Endothelial cell of umbilical vein (primary cell): ENCODE data around the gene CAPN15. TPM values are rescaled to one million over a fixed set of nuclear protein-coding genes. Genes with fewer than 3 reads are reported as not detected.

ENCODE experiments used
- BruUV-seq: library from RNA; stranded (reverse); fragments of 400-500 nt; replicated peaks from 2 replicates; lab custom pipeline; 2021; lab: Mats Ljungman, UMichigan
- CTCF ChIA-PET: fragments of 300-600, 350-600 bp; sonication (Branson Sonifier 250); formaldehyde crosslinking; loops from one replicate; lab custom pipeline; 2021; ENCODE audit warnings: antibody characterized with exemption, inconsistent platforms; lab: Charles Lee
- POLR2A ChIA-PET: fragments of 300-600, 350-600 bp; sonication (Branson Sonifier 250); formaldehyde crosslinking; loops from one replicate; lab custom pipeline; 2021; ENCODE audit warnings: antibody characterized with exemption, inconsistent platforms; lab: Charles Lee
- DNase-seq: peaks from one replicate; pipeline ENCODE4 v3.0.0-alpha.2; 2011; ENCODE audit warnings: low read depth, low spot score
- FAIRE-seq: peaks from 2 replicates; lab custom pipeline; 2011; peaks lifted over from hg19 to GRCh38; lab: Jason Lieb, UNC
- H2AFZ ChIP-seq: 2 replicates; pipeline ENCODE4 v1.6.0; 2012; ENCODE audit warnings: low read depth, low read length, control low read depth, inconsistent platforms
- H3K27ac ChIP-seq: 2 replicates; pipeline ENCODE4 v1.5.1; 2011; ENCODE audit warnings: low read depth, mild to moderate bottlenecking, control low read depth, low read length, moderate library complexity; ENCODE audit not compliant: insufficient read depth
- H3K27me3 ChIP-seq, 2 experiments: 2 replicates each; pipeline versions ENCODE4 v1.6.0 to v1.6.1; 2011; ENCODE audit warnings: low read length in 2 of 2, mixed read lengths in 1 of 2; ENCODE audit not compliant: control insufficient read depth in 2 of 2, insufficient read depth in 2 of 2
- H3K36me3 ChIP-seq, 2 experiments: 2 replicates in 1 of 2; 3 replicates in 1 of 2; pipeline ENCODE4 v1.5.1; 2011; ENCODE audit warnings: low read length in 2 of 2, mild to moderate bottlenecking in 1 of 2, moderate library complexity in 1 of 2; ENCODE audit not compliant: control insufficient read depth in 2 of 2, insufficient read depth in 2 of 2; ENCODE audit errors: extremely low read depth in 1 of 2
- H3K4me1 ChIP-seq: 3 replicates; pipeline ENCODE4 v1.5.1; 2011; ENCODE audit warnings: mild to moderate bottlenecking, low read length; ENCODE audit not compliant: control insufficient read depth, insufficient read depth; ENCODE audit errors: extremely low read depth
- H3K4me2 ChIP-seq: 2 replicates; pipeline ENCODE4 v1.6.1; 2011; ENCODE audit warnings: low read length, control low read depth, mixed read lengths; ENCODE audit not compliant: insufficient read depth
- H3K4me3 ChIP-seq, 3 experiments: fragments of 200-600 bp in 1 of 3; sonication (generic), shearing (Covaris generic) in 1 of 3; replicated peaks in 1 of 3; 2 replicates each; pipeline ENCODE4 v1.5.1; 2011 to 2016; ENCODE audit warnings: control low read depth in 3 of 3, low read length in 3 of 3, mild to moderate bottlenecking in 2 of 3, inconsistent platforms in 1 of 3, low read depth in 1 of 3, moderate library complexity in 1 of 3; ENCODE audit not compliant: insufficient read depth in 1 of 3
- H3K79me2 ChIP-seq: 2 replicates; pipeline ENCODE4 v1.6.0; 2012; ENCODE audit warnings: low read length, inconsistent platforms; ENCODE audit not compliant: control insufficient read depth, insufficient read depth
- H3K9ac ChIP-seq: replicated peaks from 2 replicates; pipeline ENCODE3; 2011; ENCODE audit warnings: low read length, control low read depth; ENCODE audit not compliant: insufficient read depth; ENCODE audit errors: extremely low read depth
- H3K9me1 ChIP-seq: replicated peaks from 3 replicates; pipeline ENCODE4 v1.6.0; 2011; ENCODE audit warnings: mild to moderate bottlenecking, low read length; ENCODE audit not compliant: control insufficient read depth, insufficient read depth; ENCODE audit errors: extremely low read depth
- H3K9me3 ChIP-seq: replicated peaks from 2 replicates; pipeline ENCODE4 v1.5.1; 2012; ENCODE audit warnings: low read length, inconsistent platforms; ENCODE audit not compliant: control insufficient read depth, insufficient read depth
- H4K20me1 ChIP-seq: replicated peaks from 2 replicates; pipeline ENCODE3; 2011; ENCODE audit warnings: mild to moderate bottlenecking, low read length; ENCODE audit not compliant: control insufficient read depth, insufficient read depth; ENCODE audit errors: extremely low read depth
- CTCF ChIP-seq, 2 donors: IDR thresholded peaks; 1 replicate in 1 of 2; 2 replicates in 1 of 2; pipeline ENCODE4 v1.5.1; 2011; ENCODE audit warnings: low read length in 2 of 2, mild to moderate bottlenecking in 2 of 2, moderate library complexity in 2 of 2, control low read depth in 1 of 2, inconsistent platforms in 1 of 2, low read depth in 1 of 2; ENCODE audit not compliant: insufficient read depth in 1 of 2; ENCODE audit errors: extremely low read depth in 1 of 2
- EZH2 ChIP-seq: IDR thresholded peaks from 2 replicates; pipeline ENCODE4 v1.6.1; 2012; ENCODE audit warnings: borderline replicate concordance, low read depth, mild to moderate bottlenecking, moderate library complexity, low read length, inconsistent platforms; ENCODE audit not compliant: severe bottlenecking
- FOS ChIP-seq: IDR thresholded peaks from 2 replicates; pipeline ENCODE4 v1.6.1; 2011; ENCODE audit warnings: mild to moderate bottlenecking, low read length, moderate library complexity, borderline replicate concordance; ENCODE audit not compliant: insufficient read depth
- GATA2 ChIP-seq: IDR thresholded peaks from 2 replicates; pipeline ENCODE4 v1.7.0; 2011; ENCODE audit warnings: low read depth, mild to moderate bottlenecking, moderate library complexity, mixed read lengths, low read length; ENCODE audit not compliant: insufficient read length, insufficient read depth
- JUN ChIP-seq: IDR thresholded peaks from 2 replicates; pipeline ENCODE4 v1.6.1; 2011; ENCODE audit warnings: borderline replicate concordance, low read depth; ENCODE audit not compliant: insufficient read length, insufficient read depth
- MAX ChIP-seq: IDR thresholded peaks from 2 replicates; pipeline ENCODE4 v1.6.1; 2011; ENCODE audit not compliant: insufficient read depth, insufficient read length
- MYC ChIP-seq: IDR thresholded peaks from one replicate; pipeline ENCODE4 v1.6.1; 2011; ENCODE audit warnings: mild to moderate bottlenecking, low read depth, low read length
- POLR2A ChIP-seq: IDR thresholded peaks from 2 replicates; pipeline ENCODE4 v1.6.1; 2012; ENCODE audit warnings: low read depth, mild to moderate bottlenecking, control low read depth, low read length
- POLR2AphosphoS5 ChIP-seq: IDR thresholded peaks from 2 replicates; pipeline ENCODE4 v1.6.1; 2012; ENCODE audit warnings: low read depth, mild to moderate bottlenecking, control low read depth, low read length, moderate library complexity; ENCODE audit not compliant: insufficient read depth
- dilution Hi-C: fragments of 300-500 bp; cut with MboI; formaldehyde crosslinking; loops from one replicate; pipeline ENCODE4 v1.15.0; 2019; ENCODE audit warnings: low sequenced_read_pairs; ENCODE audit not compliant: extremely low pct_ligation_motif_present
- intact Hi-C: fragments of 100-400 bp; cut with micrococcal nuclease; formaldehyde crosslinking; loops from one replicate; pipeline ENCODE4 v1.10.0; 2022
- polyA plus RNA-seq, 4 experiments: library from polyadenylated mRNA; depleted of rRNA in 3 of 4; stranded (reverse) in 3 of 4; unstranded in 1 of 4; fragments of >200 nt; gene quantifications; 2 replicates each; pipeline versions ENCODE4 v1.2.1 to v1.2.3, GENCODE V29; 2011 to 2012; ENCODE audit warnings: missing spikeins in 1 of 4
- total RNA-seq: library from RNA; stranded (reverse); gene quantifications from 2 replicates; pipeline ENCODE4 v1.2.3, GENCODE V29; 2021

Gene CAPN15
- total and polyA plus RNA-seq, 2 donors (not counting 3 experiments of a cell fraction or from before 2014, with no cell fraction given): 33.9 to 65.0 TPM

GRCh38 chr16:499924-500323 lies 27.6 kb upstream of the CAPN15 start:
- H3K27me3 ChIP-seq: no peaks in the 10 kb centered on the region
- no peak overlapping the region for H3K4me3 ChIP-seq
- H3K36me3 ChIP-seq: peaks cover 0 to 11% of the 10 kb centered on the region in 2 experiments
- FAIRE-seq (no peak), DNase-seq (no peak)
- H3K4me1 ChIP-seq: no peaks in the 10 kb centered on the region
- H3K9me1 ChIP-seq: no peaks in the 10 kb centered on the region
- H3K79me2 ChIP-seq: no peaks in the 10 kb centered on the region
- dilution Hi-C loops (no loop called here), intact Hi-C loops (loop anchor here (5.0 kb wide), 1 partner anchor 73 kb away; the partner anchor contains the start of gene RAB11FIP3)
- no peak overlapping the region for H3K4me2 ChIP-seq
- H3K9me3 ChIP-seq: no peaks in the 10 kb centered on the region
- ChIA-PET POLR2A (interaction anchor here (0.6 kb wide), 1 partner anchor 11 kb away, joined by 3 read pairs; no protein-coding TSS in a partner anchor), CTCF (interaction anchor here (0.7 to 1.6 kb wide), 3 partner anchors 15 to 76 kb away, joined by 3 read pairs; no protein-coding TSS in a partner anchor)
- H2AFZ ChIP-seq: no peak overlapping the region
- no peak overlapping the region for H3K27ac ChIP-seq
- no peak for TF ChIP-seq EZH2
- no peak for TF ChIP-seq FOS
- no peak for TF ChIP-seq MYC
- no peak for TF ChIP-seq POLR2AphosphoS5
- no peak for TF ChIP-seq GATA2
- no peak for TF ChIP-seq CTCF (IDR thresholded peaks at IDR 0.05; ENCODE audit: extremely low read depth in 1 of 2, insufficient read depth in 1 of 2, low read depth in 1 of 2, low read length in 2 of 2)
- TF ChIP-seq MAX: no peak
- TF ChIP-seq JUN: no peak
- no peak for TF ChIP-seq POLR2A
- no peak overlapping the region for H3K9ac ChIP-seq
- no peaks in the 10 kb centered on the region for H4K20me1 ChIP-seq
- BruUV-seq: no TSS peak
